PFSK-1 (cell line): ENCODE results near the gene C12orf57.

ENCODE experiments used
- FOXP2 ChIP-seq: optimal IDR thresholded peaks from 2 replicates; pipeline ENCODE3; 2011; ENCODE audit warnings: borderline replicate concordance, control low read depth, inconsistent platforms; ENCODE audit not compliant: insufficient read depth; ENCODE audit errors: extremely low read length, extremely low read depth
- POLR2AphosphoS5 ChIP-seq: IDR thresholded peaks from 2 replicates; pipeline ENCODE4 v1.6.1; 2012; ENCODE audit warnings: low read depth, mild to moderate bottlenecking, control low read depth, low read length, moderate library complexity
- SIN3A ChIP-seq: IDR thresholded peaks from 2 replicates; pipeline ENCODE4 v1.6.1; 2012; ENCODE audit warnings: mild to moderate bottlenecking, low read length, moderate library complexity, borderline replicate concordance; ENCODE audit not compliant: insufficient read depth
- TAF1 ChIP-seq: IDR thresholded peaks from 2 replicates; pipeline ENCODE4 v1.6.1; 2012; ENCODE audit warnings: low read length, control low read depth, borderline replicate concordance; ENCODE audit not compliant: insufficient read depth
- TF ChIP-seq, protein P1 (sequence below), 2 experiments: IDR thresholded peaks; 2 replicates each; pipeline versions ENCODE4 v1.6.1 to v1.8.0; 2011 to 2012; ENCODE audit warnings: low read depth in 2 of 2, low read length in 2 of 2, control low read depth in 1 of 2, inconsistent platforms in 1 of 2, mild to moderate bottlenecking in 1 of 2, moderate library complexity in 1 of 2; ENCODE audit not compliant: insufficient read depth in 1 of 2

DNA sequence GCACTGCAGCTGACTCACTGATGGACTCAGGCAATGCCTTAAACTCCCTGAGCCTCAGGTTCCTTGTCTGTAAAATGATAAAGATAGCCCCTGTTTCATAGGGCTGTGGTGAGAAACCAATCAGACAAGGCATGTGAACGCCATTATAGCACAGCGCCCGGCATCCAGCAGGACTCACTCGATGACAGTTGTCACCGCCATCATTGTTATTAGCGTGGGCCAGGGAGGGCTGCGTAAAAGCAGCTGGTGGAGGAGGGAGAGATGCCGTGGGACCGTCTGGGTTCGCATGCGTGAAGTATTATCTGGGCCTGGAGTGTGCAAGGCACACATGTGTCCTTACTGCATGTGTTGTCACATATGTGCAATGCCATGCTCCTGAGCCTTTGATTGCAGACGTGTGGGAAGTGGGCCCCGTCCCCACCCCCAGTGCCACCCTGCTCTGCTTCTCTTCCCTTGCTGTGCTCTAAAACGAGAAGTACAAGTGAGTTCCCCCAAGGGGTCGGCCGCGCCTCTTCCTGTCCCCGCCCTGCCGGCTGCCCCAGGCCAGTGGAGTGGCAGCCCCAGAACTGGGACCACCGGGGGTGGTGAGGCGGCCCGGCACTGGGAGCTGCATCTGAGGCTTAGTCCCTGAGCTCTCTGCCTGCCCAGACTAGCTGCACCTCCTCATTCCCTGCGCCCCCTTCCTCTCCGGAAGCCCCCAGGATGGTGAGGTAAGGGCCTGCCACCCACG lies 7.2 kb downstream of the C12orf57 start, which contains the start of gene PTPN6:
- TF ChIP-seq, protein P1, sequence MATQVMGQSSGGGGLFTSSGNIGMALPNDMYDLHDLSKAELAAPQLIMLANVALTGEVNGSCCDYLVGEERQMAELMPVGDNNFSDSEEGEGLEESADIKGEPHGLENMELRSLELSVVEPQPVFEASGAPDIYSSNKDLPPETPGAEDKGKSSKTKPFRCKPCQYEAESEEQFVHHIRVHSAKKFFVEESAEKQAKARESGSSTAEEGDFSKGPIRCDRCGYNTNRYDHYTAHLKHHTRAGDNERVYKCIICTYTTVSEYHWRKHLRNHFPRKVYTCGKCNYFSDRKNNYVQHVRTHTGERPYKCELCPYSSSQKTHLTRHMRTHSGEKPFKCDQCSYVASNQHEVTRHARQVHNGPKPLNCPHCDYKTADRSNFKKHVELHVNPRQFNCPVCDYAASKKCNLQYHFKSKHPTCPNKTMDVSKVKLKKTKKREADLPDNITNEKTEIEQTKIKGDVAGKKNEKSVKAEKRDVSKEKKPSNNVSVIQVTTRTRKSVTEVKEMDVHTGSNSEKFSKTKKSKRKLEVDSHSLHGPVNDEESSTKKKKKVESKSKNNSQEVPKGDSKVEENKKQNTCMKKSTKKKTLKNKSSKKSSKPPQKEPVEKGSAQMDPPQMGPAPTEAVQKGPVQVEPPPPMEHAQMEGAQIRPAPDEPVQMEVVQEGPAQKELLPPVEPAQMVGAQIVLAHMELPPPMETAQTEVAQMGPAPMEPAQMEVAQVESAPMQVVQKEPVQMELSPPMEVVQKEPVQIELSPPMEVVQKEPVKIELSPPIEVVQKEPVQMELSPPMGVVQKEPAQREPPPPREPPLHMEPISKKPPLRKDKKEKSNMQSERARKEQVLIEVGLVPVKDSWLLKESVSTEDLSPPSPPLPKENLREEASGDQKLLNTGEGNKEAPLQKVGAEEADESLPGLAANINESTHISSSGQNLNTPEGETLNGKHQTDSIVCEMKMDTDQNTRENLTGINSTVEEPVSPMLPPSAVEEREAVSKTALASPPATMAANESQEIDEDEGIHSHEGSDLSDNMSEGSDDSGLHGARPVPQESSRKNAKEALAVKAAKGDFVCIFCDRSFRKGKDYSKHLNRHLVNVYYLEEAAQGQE (IDR thresholded peaks at IDR 0.05; ENCODE audit: insufficient read depth in 1 of 2, low read depth in 2 of 2, low read length in 2 of 2), result no peak
- TF ChIP-seq POLR2AphosphoS5, result no peak
- no peak for TF ChIP-seq SIN3A
- TF ChIP-seq TAF1, result no peak
- no peak for TF ChIP-seq FOXP2
